GM12874 (cell line): Measurements from ENCODE around the gene ABCA8.

Experiments
- CTCF ChIP-seq: IDR thresholded peaks from 2 replicates; pipeline ENCODE4 v1.5.1; 2011; ENCODE audit warnings: low read depth, mild to moderate bottlenecking, control low read depth, low read length, moderate library complexity; ENCODE audit not compliant: insufficient read depth

The ABCA8 gene

GRCh38 chr17:68910789-68911431, 44.3 kb downstream of the ABCA8 start:
- TF ChIP-seq CTCF = no peak

GRCh38 chr17:68910251-68910705, 44.9 kb downstream of the ABCA8 start:
- TF ChIP-seq CTCF = no peak

GRCh38 chr17:68909066-68909465, 46.1 kb downstream of the ABCA8 start:
- TF ChIP-seq CTCF = no peak

GRCh38 chr17:68908045-68908444, 47.1 kb downstream of the ABCA8 start:
- no peak for TF ChIP-seq CTCF

GRCh38 chr17:68906638-68907037, 48.6 kb downstream of the ABCA8 start:
- peak; percentile 11; the same call in 1 of the 2 replicates for TF ChIP-seq CTCF

GRCh38 chr17:68903286-68903685, 51.9 kb downstream of the ABCA8 start:
- TF ChIP-seq CTCF = no peak

GRCh38 chr17:68897557-68897956, 57.6 kb downstream of the ABCA8 start:
- TF ChIP-seq CTCF = no peak

GRCh38 chr17:68892658-68893057, 62.5 kb downstream of the ABCA8 start:
- TF ChIP-seq CTCF = no peak
